ENCODE data around the gene ARHGAP15.

The ARHGAP15 gene

GRCh38 chr2:143497726-143498125 is 368.5 kb downstream of the ARHGAP15 start:
- H3K4me1 Mint-ChIP-seq: no peaks in the 10 kb centered on the region
- peaks cover 5% of the 10 kb centered on the region for H3K36me3 Mint-ChIP-seq (ENCODE audit: low read depth)
- TF ChIP-seq CTCF (IDR thresholded peaks at IDR 0.05): no peak
- H3K4me3 Mint-ChIP-seq: no peak overlapping the region
- H3K9me3 Mint-ChIP-seq: peaks cover 22% of the 10 kb centered on the region
- no peaks in the 10 kb centered on the region for H3K27me3 Mint-ChIP-seq (ENCODE audit: low read depth, poor library complexity)
- no peak for DNase-seq
- H3K27ac Mint-ChIP-seq: no peak overlapping the region

GRCh38 chr2:143498496-143498895 is 369.3 kb downstream of the ARHGAP15 start:
- no peak for TF ChIP-seq CTCF (IDR thresholded peaks at IDR 0.05)

GRCh38 chr2:143499061-143499460 is 369.8 kb downstream of the ARHGAP15 start:
- H3K9me3 Mint-ChIP-seq: peaks cover 11% of the 10 kb centered on the region
- H3K27ac Mint-ChIP-seq: no peak overlapping the region
- no peaks in the 10 kb centered on the region for H3K27me3 Mint-ChIP-seq (ENCODE audit: low read depth, poor library complexity)
- peaks cover 7% of the 10 kb centered on the region for H3K4me1 Mint-ChIP-seq
- TF ChIP-seq CTCF (IDR thresholded peaks at IDR 0.05): no peak
- DNase-seq: no peak
- no peak overlapping the region for H3K4me3 Mint-ChIP-seq
- H3K36me3 Mint-ChIP-seq (ENCODE audit: low read depth): no peaks in the 10 kb centered on the region

More at GRCh38 chr2:143498496-143498895, 369.3 kb downstream of the ARHGAP15 start:
- Mint-ChIP-seq H3K36me3 (ENCODE audit: low read depth) (peaks cover 3% of the 10 kb centered on the region), H3K4me1 (peaks cover 2% of the 10 kb centered on the region), H3K27me3 (ENCODE audit: low read depth, poor library complexity) (no peaks in the 10 kb centered on the region), H3K4me3 (no peak overlapping the region), H3K9me3 (peaks cover 16% of the 10 kb centered on the region), H3K27ac (no peak overlapping the region)
- no peak for DNase-seq

- TF ChIP-seq CTCF (IDR thresholded peaks at IDR 0.05): no peak
- Mint-ChIP-seq H3K36me3 (ENCODE audit: low read depth) (no peaks in the 10 kb centered on the region), H3K9me3 (no peaks in the 10 kb centered on the region), H3K4me3 (no peak overlapping the region), H3K27ac (no peak overlapping the region), H3K4me1 (peaks cover 14% of the 10 kb centered on the region), H3K27me3 (ENCODE audit: low read depth, poor library complexity) (no peaks in the 10 kb centered on the region)
- no peak for DNase-seq
These were observed 372.0 kb downstream of the ARHGAP15 start for GRCh38 chr2:143501106-143501676.

- H3K27ac Mint-ChIP-seq: no peak overlapping the region
- no peaks in the 10 kb centered on the region for H3K9me3 Mint-ChIP-seq
- no peaks in the 10 kb centered on the region for H3K36me3 Mint-ChIP-seq (ENCODE audit: low read depth)
- TF ChIP-seq CTCF (IDR thresholded peaks at IDR 0.05): no peak
- H3K4me3 Mint-ChIP-seq: no peak overlapping the region
- no peaks in the 10 kb centered on the region for H3K27me3 Mint-ChIP-seq (ENCODE audit: low read depth, poor library complexity)
- peaks cover 14% of the 10 kb centered on the region for H3K4me1 Mint-ChIP-seq
- no peak for DNase-seq
These were observed 374.1 kb downstream of the ARHGAP15 start for GRCh38 chr2:143503280-143503679.

- no peak for TF ChIP-seq CTCF (IDR thresholded peaks at IDR 0.05)
- Mint-ChIP-seq H3K4me1 (peaks cover 14% of the 10 kb centered on the region), H3K27ac (no peak overlapping the region), H3K27me3 (ENCODE audit: low read depth, poor library complexity) (no peaks in the 10 kb centered on the region), H3K9me3 (no peaks in the 10 kb centered on the region), H3K36me3 (ENCODE audit: low read depth) (no peaks in the 10 kb centered on the region), H3K4me3 (no peak overlapping the region)
- DNase-seq: no peak
These were observed 375.2 kb downstream of the ARHGAP15 start for GRCh38 chr2:143504397-143504796.
